ENCODE data around the gene HAUS5. TPM values are rescaled to one million over a fixed set of nuclear protein-coding genes. Genes with fewer than 3 reads are reported as not detected.
A peak's percentile ranks its signal among the peaks of the same experiment; 100 is the strongest.

Gene HAUS5
- total and polyA plus RNA-seq, 12 donors: 5.2 to 38.2 (median 10.8) TPM

GRCh38 chr19:35642312-35642711 is 29.8 kb downstream of the HAUS5 start:
- Histone ChIP-seq H3K36me3 (replicated peaks in 1 of 2) (peaks cover 0 to 11% of the 10 kb centered on the region in 2 donors), H3K9me3 (replicated peaks in 1 of 3) (no peaks in the 10 kb centered on the region), H3K27me3 (no peaks in the 10 kb centered on the region), H3K4me3 (no peak overlapping the region), H3K27ac (peak overlapping the region in 1 of 5 donors; percentile 7), H3K4me1 (replicated peaks in 1 of 2) (peaks cover under 1 to 10% of the 10 kb centered on the region in 2 donors)
- WGBS, 4 donors: 81 to 84% (median 82%) methylated on average over 9 to 10 of the region's 10 CpGs
- TF ChIP-seq CTCF (IDR thresholded peaks at IDR 0.05): no peak
- no peak for TF ChIP-seq POLR2A (IDR thresholded peaks at IDR 0.05)
- intact Hi-C loops (cut with DNase I): no loop called here
- DNase-seq: no peak

- Histone ChIP-seq H3K9me3 (replicated peaks in 1 of 3) (no peaks in the 10 kb centered on the region), H3K4me1 (replicated peaks in 1 of 2) (peaks cover 6 to 13% of the 10 kb centered on the region in 2 donors), H3K27me3 (no peaks in the 10 kb centered on the region), H3K27ac (peak overlapping the region in 4 of 5 donors; percentile 73 to 92 (median 81)), H3K4me3 (peak overlapping the region in 2 of 4 donors; percentile 55 to 58), H3K36me3 (replicated peaks in 1 of 2) (peaks cover 0 to 6% of the 10 kb centered on the region in 2 donors)
- TF ChIP-seq POLR2A (IDR thresholded peaks at IDR 0.05) (no peak), CTCF (IDR thresholded peaks at IDR 0.05) (no peak)
- DNase-seq: peak in 4 of 7 donors; percentile 35 to 54 (median 42)
- intact Hi-C loops (cut with DNase I): no loop called here
- WGBS, 4 donors: 20 to 75% (median 40%) methylated on average over 1 to 15 of the region's 15 CpGs
Measured at GRCh38 chr19:35642798-35643254, 30.3 kb downstream of the HAUS5 start.

GRCh38 chr19:35643255-35644205 is 31.0 kb downstream of the HAUS5 start:
- intact Hi-C loops (cut with DNase I): no loop called here
- peak overlapping the region; percentile 73 to 92 (median 81) for H3K27ac ChIP-seq
- H3K4me1 ChIP-seq (replicated peaks in 1 of 2): peaks cover 6 to 13% of the 10 kb centered on the region in 2 donors
- H3K9me3 ChIP-seq (replicated peaks in 1 of 3): no peaks in the 10 kb centered on the region
- peak overlapping the region in 3 of 4 donors; percentile 42 to 58 (median 55) for H3K4me3 ChIP-seq
- no peaks in the 10 kb centered on the region for H3K36me3 ChIP-seq (replicated peaks in 1 of 2)
- WGBS, 4 donors: 0 to 3% (median 2%) methylated on average over 5 to 69 of the region's 69 CpGs
- TF ChIP-seq CTCF (IDR thresholded peaks at IDR 0.05): no peak
- peak; percentile 78 to 85 for TF ChIP-seq POLR2A (IDR thresholded peaks at IDR 0.05)
- DNase-seq: peak; percentile 83 to 90 (median 86)
- no peaks in the 10 kb centered on the region for H3K27me3 ChIP-seq

GRCh38 chr19:35644206-35644986 is 31.9 kb downstream of the HAUS5 start:
- H3K36me3 ChIP-seq (replicated peaks in 1 of 2): no peaks in the 10 kb centered on the region
- peak overlapping the region; percentile 73 to 92 (median 81) for H3K27ac ChIP-seq
- TF ChIP-seq POLR2A (IDR thresholded peaks at IDR 0.05) (peak in 1 of 2 donors; percentile 74), CTCF (IDR thresholded peaks at IDR 0.05) (peak in 1 of 6 experiments; percentile 18)
- DNase-seq: peak; percentile 95 to 98 (median 97)
- WGBS, 4 donors: 0 to 3% (median 1%) methylated on average over 6 to 60 of the region's 60 CpGs
- H3K9me3 ChIP-seq (replicated peaks in 1 of 3): no peaks in the 10 kb centered on the region
- H3K4me3 ChIP-seq: peak overlapping the region in 3 of 4 donors; percentile 42 to 58 (median 55)
- no peaks in the 10 kb centered on the region for H3K27me3 ChIP-seq
- peaks cover 14 to 20% of the 10 kb centered on the region in 2 donors for H3K4me1 ChIP-seq (replicated peaks in 1 of 2)
- intact Hi-C loops (cut with DNase I): no loop called here
